Endothelial cell of umbilical vein (primary cell): ENCODE data around the gene RAB43. TPM values are rescaled to one million over a fixed set of nuclear protein-coding genes. Genes with fewer than 3 reads are reported as not detected.

Experiments
- BruUV-seq: library from RNA; stranded (reverse); fragments of 400-500 nt; replicated peaks from 2 replicates; lab custom pipeline; 2021; lab: Mats Ljungman, UMichigan
- CTCF ChIA-PET: fragments of 300-600, 350-600 bp; sonication (Branson Sonifier 250); formaldehyde crosslinking; loops from one replicate; lab custom pipeline; 2021; ENCODE audit warnings: antibody characterized with exemption, inconsistent platforms; lab: Charles Lee
- POLR2A ChIA-PET: fragments of 300-600, 350-600 bp; sonication (Branson Sonifier 250); formaldehyde crosslinking; loops from one replicate; lab custom pipeline; 2021; ENCODE audit warnings: antibody characterized with exemption, inconsistent platforms; lab: Charles Lee
- DNase-seq: peaks from one replicate; pipeline ENCODE4 v3.0.0-alpha.2; 2011; ENCODE audit warnings: low read depth, low spot score
- FAIRE-seq: peaks from 2 replicates; lab custom pipeline; 2011; peaks lifted over from hg19 to GRCh38; lab: Jason Lieb, UNC
- H2AFZ ChIP-seq: 2 replicates; pipeline ENCODE4 v1.6.0; 2012; ENCODE audit warnings: low read depth, low read length, control low read depth, inconsistent platforms
- H3K27ac ChIP-seq: 2 replicates; pipeline ENCODE4 v1.5.1; 2011; ENCODE audit warnings: low read depth, mild to moderate bottlenecking, control low read depth, low read length, moderate library complexity; ENCODE audit not compliant: insufficient read depth
- H3K27me3 ChIP-seq, 2 experiments: 2 replicates each; pipeline versions ENCODE4 v1.6.0 to v1.6.1; 2011; ENCODE audit warnings: low read length in 2 of 2, mixed read lengths in 1 of 2; ENCODE audit not compliant: control insufficient read depth in 2 of 2, insufficient read depth in 2 of 2
- H3K36me3 ChIP-seq, 2 experiments: 2 replicates in 1 of 2; 3 replicates in 1 of 2; pipeline ENCODE4 v1.5.1; 2011; ENCODE audit warnings: low read length in 2 of 2, mild to moderate bottlenecking in 1 of 2, moderate library complexity in 1 of 2; ENCODE audit not compliant: control insufficient read depth in 2 of 2, insufficient read depth in 2 of 2; ENCODE audit errors: extremely low read depth in 1 of 2
- H3K4me1 ChIP-seq: 3 replicates; pipeline ENCODE4 v1.5.1; 2011; ENCODE audit warnings: mild to moderate bottlenecking, low read length; ENCODE audit not compliant: control insufficient read depth, insufficient read depth; ENCODE audit errors: extremely low read depth
- H3K4me2 ChIP-seq: 2 replicates; pipeline ENCODE4 v1.6.1; 2011; ENCODE audit warnings: low read length, control low read depth, mixed read lengths; ENCODE audit not compliant: insufficient read depth
- H3K4me3 ChIP-seq, 3 experiments: fragments of 200-600 bp in 1 of 3; sonication (generic), shearing (Covaris generic) in 1 of 3; replicated peaks in 1 of 3; 2 replicates each; pipeline ENCODE4 v1.5.1; 2011 to 2016; ENCODE audit warnings: control low read depth in 3 of 3, low read length in 3 of 3, mild to moderate bottlenecking in 2 of 3, inconsistent platforms in 1 of 3, low read depth in 1 of 3, moderate library complexity in 1 of 3; ENCODE audit not compliant: insufficient read depth in 1 of 3
- H3K79me2 ChIP-seq: 2 replicates; pipeline ENCODE4 v1.6.0; 2012; ENCODE audit warnings: low read length, inconsistent platforms; ENCODE audit not compliant: control insufficient read depth, insufficient read depth
- H3K9ac ChIP-seq: replicated peaks from 2 replicates; pipeline ENCODE3; 2011; ENCODE audit warnings: low read length, control low read depth; ENCODE audit not compliant: insufficient read depth; ENCODE audit errors: extremely low read depth
- H3K9me1 ChIP-seq: replicated peaks from 3 replicates; pipeline ENCODE4 v1.6.0; 2011; ENCODE audit warnings: mild to moderate bottlenecking, low read length; ENCODE audit not compliant: control insufficient read depth, insufficient read depth; ENCODE audit errors: extremely low read depth
- H3K9me3 ChIP-seq: replicated peaks from 2 replicates; pipeline ENCODE4 v1.5.1; 2012; ENCODE audit warnings: low read length, inconsistent platforms; ENCODE audit not compliant: control insufficient read depth, insufficient read depth
- H4K20me1 ChIP-seq: replicated peaks from 2 replicates; pipeline ENCODE3; 2011; ENCODE audit warnings: mild to moderate bottlenecking, low read length; ENCODE audit not compliant: control insufficient read depth, insufficient read depth; ENCODE audit errors: extremely low read depth
- EZH2 ChIP-seq: IDR thresholded peaks from 2 replicates; pipeline ENCODE4 v1.6.1; 2012; ENCODE audit warnings: borderline replicate concordance, low read depth, mild to moderate bottlenecking, moderate library complexity, low read length, inconsistent platforms; ENCODE audit not compliant: severe bottlenecking
- FOS ChIP-seq: IDR thresholded peaks from 2 replicates; pipeline ENCODE4 v1.6.1; 2011; ENCODE audit warnings: mild to moderate bottlenecking, low read length, moderate library complexity, borderline replicate concordance; ENCODE audit not compliant: insufficient read depth
- GATA2 ChIP-seq: IDR thresholded peaks from 2 replicates; pipeline ENCODE4 v1.7.0; 2011; ENCODE audit warnings: low read depth, mild to moderate bottlenecking, moderate library complexity, mixed read lengths, low read length; ENCODE audit not compliant: insufficient read length, insufficient read depth
- JUN ChIP-seq: IDR thresholded peaks from 2 replicates; pipeline ENCODE4 v1.6.1; 2011; ENCODE audit warnings: borderline replicate concordance, low read depth; ENCODE audit not compliant: insufficient read length, insufficient read depth
- MAX ChIP-seq: IDR thresholded peaks from 2 replicates; pipeline ENCODE4 v1.6.1; 2011; ENCODE audit not compliant: insufficient read depth, insufficient read length
- MYC ChIP-seq: IDR thresholded peaks from one replicate; pipeline ENCODE4 v1.6.1; 2011; ENCODE audit warnings: mild to moderate bottlenecking, low read depth, low read length
- POLR2A ChIP-seq: IDR thresholded peaks from 2 replicates; pipeline ENCODE4 v1.6.1; 2012; ENCODE audit warnings: low read depth, mild to moderate bottlenecking, control low read depth, low read length
- POLR2AphosphoS5 ChIP-seq: IDR thresholded peaks from 2 replicates; pipeline ENCODE4 v1.6.1; 2012; ENCODE audit warnings: low read depth, mild to moderate bottlenecking, control low read depth, low read length, moderate library complexity; ENCODE audit not compliant: insufficient read depth
- dilution Hi-C: fragments of 300-500 bp; cut with MboI; formaldehyde crosslinking; loops from one replicate; pipeline ENCODE4 v1.15.0; 2019; ENCODE audit warnings: low sequenced_read_pairs; ENCODE audit not compliant: extremely low pct_ligation_motif_present
- intact Hi-C: fragments of 100-400 bp; cut with micrococcal nuclease; formaldehyde crosslinking; loops from one replicate; pipeline ENCODE4 v1.10.0; 2022
- polyA plus RNA-seq, 4 experiments: library from polyadenylated mRNA; depleted of rRNA in 3 of 4; stranded (reverse) in 3 of 4; unstranded in 1 of 4; fragments of >200 nt; gene quantifications; 2 replicates each; pipeline versions ENCODE4 v1.2.1 to v1.2.3, GENCODE V29; 2011 to 2012; ENCODE audit warnings: missing spikeins in 1 of 4
- total RNA-seq: library from RNA; stranded (reverse); gene quantifications from 2 replicates; pipeline ENCODE4 v1.2.3, GENCODE V29; 2021
- TF ChIP-seq, protein P1 (sequence below), 2 donors: IDR thresholded peaks; 1 replicate in 1 of 2; 2 replicates in 1 of 2; pipeline ENCODE4 v1.5.1; 2011; ENCODE audit warnings: low read length in 2 of 2, mild to moderate bottlenecking in 2 of 2, moderate library complexity in 2 of 2, control low read depth in 1 of 2, inconsistent platforms in 1 of 2, low read depth in 1 of 2; ENCODE audit not compliant: insufficient read depth in 1 of 2; ENCODE audit errors: extremely low read depth in 1 of 2

Gene RAB43
- total and polyA plus RNA-seq, 2 donors (not counting 3 experiments of a cell fraction or from before 2014, with no cell fraction given), result 18.5 to 31.5 TPM

- POLR2A ChIA-PET, result no interaction called here
- no peaks in the 10 kb centered on the region for H3K79me2 ChIP-seq
- H3K9ac ChIP-seq, result no peak overlapping the region
- H3K27ac ChIP-seq, result no peak overlapping the region
- H3K27me3 ChIP-seq, result no peaks in the 10 kb centered on the region
- BruUV-seq, result no TSS peak
- DNase-seq, result no peak
- TF ChIP-seq POLR2A, result no peak
- TF ChIP-seq JUN, result no peak
- TF ChIP-seq, protein P1, sequence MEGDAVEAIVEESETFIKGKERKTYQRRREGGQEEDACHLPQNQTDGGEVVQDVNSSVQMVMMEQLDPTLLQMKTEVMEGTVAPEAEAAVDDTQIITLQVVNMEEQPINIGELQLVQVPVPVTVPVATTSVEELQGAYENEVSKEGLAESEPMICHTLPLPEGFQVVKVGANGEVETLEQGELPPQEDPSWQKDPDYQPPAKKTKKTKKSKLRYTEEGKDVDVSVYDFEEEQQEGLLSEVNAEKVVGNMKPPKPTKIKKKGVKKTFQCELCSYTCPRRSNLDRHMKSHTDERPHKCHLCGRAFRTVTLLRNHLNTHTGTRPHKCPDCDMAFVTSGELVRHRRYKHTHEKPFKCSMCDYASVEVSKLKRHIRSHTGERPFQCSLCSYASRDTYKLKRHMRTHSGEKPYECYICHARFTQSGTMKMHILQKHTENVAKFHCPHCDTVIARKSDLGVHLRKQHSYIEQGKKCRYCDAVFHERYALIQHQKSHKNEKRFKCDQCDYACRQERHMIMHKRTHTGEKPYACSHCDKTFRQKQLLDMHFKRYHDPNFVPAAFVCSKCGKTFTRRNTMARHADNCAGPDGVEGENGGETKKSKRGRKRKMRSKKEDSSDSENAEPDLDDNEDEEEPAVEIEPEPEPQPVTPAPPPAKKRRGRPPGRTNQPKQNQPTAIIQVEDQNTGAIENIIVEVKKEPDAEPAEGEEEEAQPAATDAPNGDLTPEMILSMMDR (IDR thresholded peaks at IDR 0.05; ENCODE audit: extremely low read depth in 1 of 2, insufficient read depth in 1 of 2, low read depth in 1 of 2, low read length in 2 of 2), result no peak
- no peak for TF ChIP-seq POLR2AphosphoS5
- no peak for TF ChIP-seq MAX
- TF ChIP-seq EZH2, result no peak
- no peak for TF ChIP-seq FOS
- TF ChIP-seq MYC, result no peak
- no peak for TF ChIP-seq GATA2
- peaks cover 3% of the 10 kb centered on the region for H3K4me1 ChIP-seq
- intact Hi-C loops, result no loop called here
- H2AFZ ChIP-seq, result no peak overlapping the region
- H4K20me1 ChIP-seq, result no peaks in the 10 kb centered on the region
- FAIRE-seq, result no peak
- H3K36me3 ChIP-seq, result no peaks in the 10 kb centered on the region
- no peak overlapping the region for H3K4me2 ChIP-seq
- dilution Hi-C loops, result no loop called here
- no peaks in the 10 kb centered on the region for H3K9me1 ChIP-seq
- no peak overlapping the region for H3K4me3 ChIP-seq
- CTCF ChIA-PET, result interaction anchor here (1.4 kb wide), 1 partner anchor 112 kb away, joined by 8 read pairs; no protein-coding TSS in a partner anchor
- no peaks in the 10 kb centered on the region for H3K9me3 ChIP-seq
These were observed 39.6 kb downstream of the RAB43 start for GRCh38 chr3:129082026-129082425.
